Ovary (tissue), 3 donors: Measurements from ENCODE around the gene MYO3B.

Experiments used
- CTCF ChIP-seq, 3 donors: fragments of 450-650 bp in 2 of 3; fragments of 200-600 bp in 1 of 3; IDR thresholded peaks; one replicate each; pipeline versions ENCODE4 v1.5.1 to v1.8.0; 2016 to 2022; ENCODE audit warnings: antibody characterized with exemption in 3 of 3, mild to moderate bottlenecking in 1 of 3
- EP300 ChIP-seq: sonication (generic); formaldehyde crosslinking; IDR thresholded peaks from one replicate; pipeline ENCODE4 v1.6.1; 2017; ENCODE audit warnings: antibody characterized with exemption
- POLR2A ChIP-seq: fragments of 450-650 bp; IDR thresholded peaks from one replicate; pipeline ENCODE4 v1.6.1; 2017; ENCODE audit warnings: antibody characterized with exemption, mild to moderate bottlenecking, moderate library complexity
- donor health status: DM: no; HTN: no; CAD: no.

- TF ChIP-seq CTCF (IDR thresholded peaks at IDR 0.05) (no peak), POLR2A (no peak), EP300 (no peak)
Observed at GRCh38 chr2:170243118-170243837, 65.3 kb downstream of the MYO3B start.
